ENCODE measurements around the gene CKB. TPM values are rescaled to one million over a fixed set of nuclear protein-coding genes. Genes with fewer than 3 reads are reported as not detected.
"Not testable (repeated sequence)": the region's sequence is repeated elsewhere in the genome, so short reads cannot be mapped to it uniquely, and the experiment has no call there.

The CKB gene
- total RNA-seq, 2 experiments from 2014 or later: 3.4 to 4.0 TPM

DNA sequence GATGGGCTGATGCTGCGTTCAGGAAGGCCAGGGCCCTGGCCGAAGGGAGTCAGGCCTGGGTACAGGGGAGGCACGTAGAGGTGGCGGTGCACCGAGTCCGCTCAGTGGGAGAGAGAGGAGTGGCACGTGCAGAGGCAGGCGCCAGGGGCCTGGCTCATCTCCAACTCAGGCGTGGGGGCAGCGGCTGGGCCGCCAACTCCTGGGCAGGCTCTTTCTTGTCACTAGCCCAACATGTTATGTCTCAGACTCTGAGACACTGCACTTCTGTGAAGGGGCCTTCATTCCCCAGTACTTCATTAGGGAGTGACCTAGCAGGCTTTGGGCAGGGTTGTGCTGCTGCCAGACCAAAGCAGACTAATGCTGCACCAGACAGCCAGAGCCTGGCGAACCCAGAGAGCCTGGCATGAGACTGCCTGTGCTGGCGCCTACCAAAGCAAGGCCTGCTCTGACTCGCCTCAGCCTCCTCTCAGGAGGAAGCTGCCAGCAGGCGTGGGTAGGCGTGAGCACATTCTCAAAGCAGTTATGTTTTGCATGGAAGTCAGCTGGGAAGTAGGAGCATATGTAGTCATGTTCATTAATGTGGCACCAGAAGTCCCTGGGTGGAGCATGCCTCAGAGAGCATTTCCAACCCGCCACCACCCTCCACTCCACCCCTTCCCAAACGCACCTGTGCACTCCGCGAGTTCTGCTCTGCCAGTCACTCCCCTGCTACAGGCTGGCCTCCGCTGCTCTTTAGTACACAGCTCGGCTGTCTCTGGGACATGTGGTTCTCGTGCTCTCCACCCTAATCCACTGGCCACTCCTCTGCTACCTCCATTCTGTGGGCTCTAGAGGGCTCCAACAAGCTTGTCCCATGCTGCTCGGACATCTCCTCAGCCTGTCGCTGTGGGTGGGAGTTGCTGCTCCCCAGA lies 9.7 kb downstream of the CKB start:
- DNase-seq: peak; percentile 16
- ATAC-seq: peak; percentile 58
- Mint-ChIP-seq H3K36me3 (ENCODE audit: low read depth) (peaks cover 6% of the 10 kb centered on the region), H3K27ac (no peak overlapping the region), H3K4me1 (no peaks in the 10 kb centered on the region), H3K27me3 (no peaks in the 10 kb centered on the region), H3K9me3 (ENCODE audit: low read depth) (no peaks in the 10 kb centered on the region), H3K4me3 (no peak overlapping the region)
- intact Hi-C loops (cut with DNase I, micrococcal nuclease): no loop called here
- CTCF ChIA-PET: no interaction called here
- POLR2A ChIA-PET: no interaction called here

GRCh38 chr14:103512180-103512579 lies 10.4 kb downstream of the CKB start:
- intact Hi-C loops (cut with DNase I, micrococcal nuclease); ATAC-seq; H3K4me3 Mint-ChIP-seq; H3K36me3 Mint-ChIP-seq (ENCODE audit: low read depth); POLR2A ChIA-PET; H3K4me1 Mint-ChIP-seq; H3K27me3 Mint-ChIP-seq; H3K9me3 Mint-ChIP-seq (ENCODE audit: low read depth); H3K27ac Mint-ChIP-seq; DNase-seq; CTCF ChIA-PET: not testable (repeated sequence)

DNA sequence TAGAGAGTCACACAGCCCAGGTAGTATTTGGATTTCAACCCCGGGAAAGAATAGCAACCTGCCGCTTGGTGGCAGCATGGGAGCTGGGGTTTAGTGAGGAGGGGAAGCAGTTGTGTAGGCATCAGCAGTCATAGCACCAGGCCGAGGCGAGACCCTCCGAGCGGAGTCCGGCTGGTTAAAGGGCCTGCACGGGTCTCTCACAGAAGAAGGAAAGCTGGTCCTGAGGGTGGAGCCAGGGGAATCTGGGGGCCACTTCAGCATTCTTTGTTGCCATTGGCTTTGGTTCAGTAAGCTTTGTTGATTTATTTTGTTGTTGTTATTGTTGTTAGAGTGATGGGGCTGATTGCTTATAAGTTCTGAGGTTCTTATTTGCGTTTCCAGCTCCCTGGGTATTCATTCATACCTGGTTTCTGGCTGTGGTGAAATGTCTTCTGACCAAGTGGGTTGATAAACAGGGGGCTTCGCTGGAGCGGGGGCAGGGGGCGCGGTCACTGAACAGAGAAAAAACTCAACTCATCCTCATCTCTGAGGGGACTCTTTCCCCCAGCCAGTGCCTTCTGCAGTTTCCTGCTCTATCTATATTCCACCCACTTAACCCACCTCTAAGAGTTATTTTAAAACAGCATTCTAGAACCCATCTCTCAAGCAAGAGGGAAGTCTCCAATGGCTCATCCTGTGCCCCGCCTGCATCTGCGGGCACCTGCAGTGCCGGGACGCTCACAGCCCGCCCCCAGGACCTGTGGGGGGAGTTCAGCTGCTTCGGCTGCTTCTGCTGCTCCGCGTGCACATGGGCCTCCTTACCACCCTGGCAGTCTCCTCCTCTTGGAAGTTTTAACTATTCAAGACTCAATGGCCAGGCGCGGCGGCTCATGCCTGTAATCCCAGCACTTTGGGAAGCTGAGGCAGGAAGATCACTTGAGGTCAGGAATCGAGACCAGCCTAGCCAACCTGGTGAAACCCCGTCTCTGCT lies 11.6 kb downstream of the CKB start:
- H3K9me3 Mint-ChIP-seq (ENCODE audit: low read depth): no peaks in the 10 kb centered on the region
- H3K4me1 Mint-ChIP-seq: no peaks in the 10 kb centered on the region
- POLR2A ChIA-PET: no interaction called here
- H3K36me3 Mint-ChIP-seq (ENCODE audit: low read depth): peaks cover 6% of the 10 kb centered on the region
- intact Hi-C loops (cut with DNase I, micrococcal nuclease): no loop called here
- H3K4me3 Mint-ChIP-seq: no peak overlapping the region
- ATAC-seq: no peak
- H3K27ac Mint-ChIP-seq: no peak overlapping the region
- CTCF ChIA-PET: no interaction called here
- H3K27me3 Mint-ChIP-seq: no peaks in the 10 kb centered on the region
- DNase-seq: no peak

DNA sequence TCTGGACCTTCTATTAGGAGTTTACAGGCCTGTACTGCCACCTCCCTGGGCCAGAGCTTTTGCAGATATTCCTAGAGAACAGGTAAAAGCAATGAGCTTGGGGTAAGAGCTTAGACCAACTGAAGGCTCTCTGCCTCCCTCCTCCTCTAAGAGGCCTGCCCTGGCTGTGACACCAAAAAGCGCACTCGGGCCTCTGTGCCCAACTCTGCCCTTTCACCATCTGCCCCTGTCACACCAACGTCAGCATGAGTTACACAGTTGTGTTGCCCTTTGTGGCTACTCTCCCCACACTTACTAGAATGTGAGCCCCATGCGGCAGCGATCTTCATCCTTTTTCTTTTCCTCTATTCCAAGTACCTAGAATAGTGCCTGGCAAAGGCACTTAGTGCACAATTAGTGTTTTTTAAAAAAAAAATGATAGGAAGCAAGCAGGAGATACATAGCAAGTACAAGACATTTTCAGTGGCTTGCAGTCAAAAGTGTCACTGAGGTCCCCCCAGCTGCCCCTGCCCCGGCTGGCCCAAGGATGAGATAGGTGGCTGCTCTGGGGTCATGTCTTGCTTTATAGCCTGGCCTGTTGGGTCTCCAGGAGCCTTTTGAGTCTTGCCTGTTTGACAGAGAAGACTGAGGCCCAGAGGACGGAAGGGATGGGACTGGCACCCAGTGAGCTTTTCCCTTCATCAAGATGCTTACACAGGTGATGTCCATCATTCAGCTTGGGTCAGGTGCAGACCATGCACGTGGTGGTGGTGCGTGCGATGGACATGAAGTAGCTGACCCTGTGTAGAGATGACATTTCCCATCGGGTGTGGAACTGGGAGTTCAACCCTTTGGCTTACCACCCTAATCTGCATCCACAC lies 12.5 kb downstream of the CKB start:
- DNase-seq (peak; percentile 2), ATAC-seq (no peak)
- H3K27me3 Mint-ChIP-seq: no peaks in the 10 kb centered on the region
- intact Hi-C loops (cut with DNase I, micrococcal nuclease): no loop called here
- ChIA-PET POLR2A (no interaction called here), CTCF (interaction anchor here (1.0 kb wide), 1 partner anchor 8 kb away, joined by 3 read pairs; no protein-coding TSS in a partner anchor)
- H3K27ac Mint-ChIP-seq: no peak overlapping the region
- H3K9me3 Mint-ChIP-seq (ENCODE audit: low read depth): no peaks in the 10 kb centered on the region
- H3K4me3 Mint-ChIP-seq: no peak overlapping the region
- peaks cover 11% of the 10 kb centered on the region for H3K36me3 Mint-ChIP-seq (ENCODE audit: low read depth)
- no peaks in the 10 kb centered on the region for H3K4me1 Mint-ChIP-seq

DNA sequence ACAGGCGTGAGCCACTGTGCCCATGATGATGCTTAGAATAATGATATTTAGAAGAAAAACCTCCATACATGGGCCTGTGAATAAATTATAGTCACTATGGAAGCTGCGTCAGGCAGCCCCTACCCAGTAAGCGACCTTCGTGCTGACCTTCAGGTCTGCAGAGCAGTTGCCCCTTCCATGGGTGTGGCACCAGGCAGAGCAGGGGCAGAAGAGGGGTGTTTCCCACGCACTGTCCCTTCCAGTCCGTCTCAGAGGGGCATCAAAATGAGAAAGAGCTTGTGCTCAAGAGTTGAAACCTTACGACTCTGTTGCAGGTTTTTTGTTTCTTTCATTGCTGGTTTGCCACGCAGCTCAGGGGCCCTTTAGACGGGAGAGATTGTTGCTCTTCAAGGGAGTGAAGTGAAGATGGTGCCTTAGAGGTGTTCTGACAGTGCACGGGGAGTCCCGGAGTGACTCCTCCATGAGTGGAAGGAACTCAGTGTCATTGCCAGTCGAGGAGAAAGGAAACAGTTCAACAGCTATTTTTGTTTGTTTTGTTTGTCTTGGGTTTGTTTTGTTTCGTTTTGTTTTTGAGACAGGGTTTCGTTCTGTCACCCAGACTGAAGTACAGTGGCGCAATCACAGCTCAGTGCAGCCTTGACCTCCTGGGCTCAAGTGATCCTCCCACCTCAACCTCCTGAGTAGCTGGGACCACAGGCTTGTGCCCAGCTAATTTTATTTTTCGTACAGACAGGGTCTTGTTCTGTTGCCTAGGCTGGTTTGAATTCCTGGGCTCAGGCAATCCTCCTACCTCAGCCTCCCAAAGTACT lies 13.9 kb downstream of the CKB start:
- no peak for ATAC-seq
- Mint-ChIP-seq H3K4me3 (no peak overlapping the region), H3K27me3 (no peaks in the 10 kb centered on the region), H3K27ac (no peak overlapping the region), H3K9me3 (ENCODE audit: low read depth) (no peaks in the 10 kb centered on the region), H3K36me3 (ENCODE audit: low read depth) (peaks cover 19% of the 10 kb centered on the region), H3K4me1 (peaks cover 5% of the 10 kb centered on the region)
- intact Hi-C loops (cut with DNase I, micrococcal nuclease): no loop called here
- ChIA-PET POLR2A (no interaction called here), CTCF (interaction anchor here (0.9 kb wide), 2 partner anchors 9 to 10 kb away, joined by 3 to 6 read pairs; no protein-coding TSS in a partner anchor)
- no peak for DNase-seq

DNA sequence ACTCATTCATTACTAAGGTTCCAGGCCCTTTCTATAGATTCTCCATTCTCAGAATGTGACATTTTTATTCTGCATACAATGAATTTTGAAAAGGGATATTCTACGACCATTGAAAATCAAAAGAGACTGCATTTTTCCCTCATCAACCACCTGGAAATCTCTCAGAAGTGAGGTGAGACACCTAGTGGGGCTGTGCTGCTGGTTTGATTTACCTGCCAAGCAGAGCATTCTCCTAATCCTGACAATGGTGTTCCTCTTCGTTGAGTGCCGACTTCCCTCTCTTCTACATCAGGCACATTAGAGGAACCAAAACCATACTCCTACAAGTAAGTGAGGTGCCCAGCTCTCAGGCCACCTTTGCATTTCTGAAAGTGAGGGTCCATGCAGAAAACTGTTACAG lies 14.9 kb downstream of the CKB start:
- intact Hi-C loops (cut with DNase I, micrococcal nuclease): no loop called here
- Mint-ChIP-seq H3K4me1 (peaks cover 10% of the 10 kb centered on the region), H3K27ac (no peak overlapping the region), H3K9me3 (ENCODE audit: low read depth) (no peaks in the 10 kb centered on the region), H3K36me3 (ENCODE audit: low read depth) (peaks cover 27% of the 10 kb centered on the region), H3K4me3 (no peak overlapping the region), H3K27me3 (no peaks in the 10 kb centered on the region)
- no peak for DNase-seq
- no peak for ATAC-seq
- CTCF ChIA-PET: interaction anchor here (0.6 kb wide), 1 partner anchor 570 kb away, joined by 4 read pairs; no protein-coding TSS in a partner anchor
- POLR2A ChIA-PET: no interaction called here

GRCh38 chr14:103504991-103505565 lies 17.6 kb downstream of the CKB start:
- Mint-ChIP-seq H3K27ac (no peak overlapping the region), H3K9me3 (ENCODE audit: low read depth) (no peaks in the 10 kb centered on the region), H3K36me3 (ENCODE audit: low read depth) (peaks cover 39% of the 10 kb centered on the region), H3K4me1 (peaks cover 12% of the 10 kb centered on the region), H3K4me3 (no peak overlapping the region), H3K27me3 (no peaks in the 10 kb centered on the region)
- DNase-seq (no peak), ATAC-seq (no peak)
- CTCF ChIA-PET: interaction anchor here (0.9 to 4.0 kb wide), 2 partner anchors 13 to 14 kb away, joined by 3 to 21 read pairs; no protein-coding TSS in a partner anchor
- POLR2A ChIA-PET: no interaction called here
- intact Hi-C loops (cut with DNase I, micrococcal nuclease): no loop called here

DNA sequence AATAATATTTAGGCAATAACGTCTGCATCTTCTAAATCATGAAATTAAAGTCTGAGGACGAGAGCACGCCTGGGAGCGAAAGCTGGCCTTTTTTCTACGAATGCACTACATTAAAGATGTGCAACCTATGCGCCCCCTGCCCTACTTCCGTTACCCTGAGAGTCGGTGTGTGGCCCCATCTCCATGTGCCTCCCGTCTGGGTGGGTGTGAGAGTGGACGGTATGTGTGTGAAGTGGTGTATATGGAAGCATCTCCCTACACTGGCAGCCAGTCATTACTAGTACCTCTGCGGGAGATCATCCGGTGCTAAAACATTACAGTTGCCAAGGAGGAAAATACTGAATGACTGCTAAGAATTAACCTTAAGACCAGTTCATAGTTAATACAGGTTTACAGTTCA lies 19.3 kb downstream of the CKB start:
- POLR2A ChIA-PET: no interaction called here

DNA sequence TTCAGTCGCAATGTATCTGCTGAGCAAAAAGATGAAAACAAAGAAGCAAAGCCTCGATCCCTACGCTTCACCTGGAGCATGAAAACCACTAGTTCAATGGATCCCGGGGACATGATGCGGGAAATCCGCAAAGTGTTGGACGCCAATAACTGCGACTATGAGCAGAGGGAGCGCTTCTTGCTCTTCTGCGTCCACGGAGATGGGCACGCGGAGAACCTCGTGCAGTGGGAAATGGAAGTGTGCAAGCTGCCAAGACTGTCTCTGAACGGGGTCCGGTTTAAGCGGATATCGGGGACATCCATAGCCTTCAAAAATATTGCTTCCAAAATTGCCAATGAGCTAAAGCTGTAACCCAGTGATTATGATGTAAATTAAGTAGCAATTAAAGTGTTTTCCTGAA lies 19.8 kb downstream of the CKB start:
- no peak for ATAC-seq
- Mint-ChIP-seq H3K4me3 (no peak overlapping the region), H3K27me3 (no peaks in the 10 kb centered on the region), H3K27ac (no peak overlapping the region), H3K4me1 (peaks cover 19% of the 10 kb centered on the region), H3K36me3 (ENCODE audit: low read depth) (peaks cover 45% of the 10 kb centered on the region), H3K9me3 (ENCODE audit: low read depth) (no peaks in the 10 kb centered on the region)
- POLR2A ChIA-PET: no interaction called here
- intact Hi-C loops (cut with DNase I, micrococcal nuclease): no loop called here
- DNase-seq: no peak
- CTCF ChIA-PET: interaction anchor here (0.9 to 4.0 kb wide), 3 partner anchors 11 to 112 kb away, joined by 3 to 21 read pairs (median 3); no protein-coding TSS in a partner anchor

More for the DNA sequence above, 19.3 kb downstream of the CKB start:
- H3K4me1 Mint-ChIP-seq: peaks cover 19% of the 10 kb centered on the region
- intact Hi-C loops (cut with DNase I, micrococcal nuclease): no loop called here
- no peaks in the 10 kb centered on the region for H3K9me3 Mint-ChIP-seq (ENCODE audit: low read depth)
- no peaks in the 10 kb centered on the region for H3K27me3 Mint-ChIP-seq
- CTCF ChIA-PET: interaction anchor here (0.9 to 4.0 kb wide), 4 partner anchors 12 to 112 kb away, joined by 3 to 21 read pairs (median 3); no protein-coding TSS in a partner anchor
- H3K36me3 Mint-ChIP-seq (ENCODE audit: low read depth): peaks cover 45% of the 10 kb centered on the region
- ATAC-seq: no peak
- H3K27ac Mint-ChIP-seq: no peak overlapping the region
- no peak for DNase-seq
- H3K4me3 Mint-ChIP-seq: no peak overlapping the region
